Naive thymus-derived CD4-positive, alpha-beta T cell (primary cell): Measurements from ENCODE around the gene SLC37A4. TPM values are rescaled to one million over a fixed set of nuclear protein-coding genes. Genes with fewer than 3 reads are reported as not detected.
A peak's percentile ranks its signal among the peaks of the same experiment; 100 is the strongest.
"Not testable (repeated sequence)": the region's sequence is repeated elsewhere in the genome, so short reads cannot be mapped to it uniquely, and the experiment has no call there.

Experiments used
- ATAC-seq: fragments of 150-1000 bp; cut with Tn5 transposase; 2 replicates; pipeline ENCODE4 v1.10.0; 2021; ENCODE audit warnings: mild to moderate bottlenecking, moderate library complexity
- CTCF ChIA-PET: fragments of 350-600 bp; sonication (Branson Sonifier 250); formaldehyde crosslinking; loops from one replicate; lab custom pipeline; 2021; ENCODE audit warnings: antibody characterized with exemption; lab: Charles Lee
- POLR2A ChIA-PET: fragments of 350-600 bp; sonication (Branson Sonifier 250); formaldehyde crosslinking; loops from one replicate; lab custom pipeline; 2021; ENCODE audit warnings: antibody characterized with exemption, inconsistent platforms; lab: Charles Lee
- DNase-seq, 9 donors: peaks; one replicate each; pipeline versions ENCODE4 v3.0.0 to v3.0.0-alpha.2; 2020 to 2022; ENCODE audit warnings: mixed read lengths in 1 of 9
- H3K27ac ChIP-seq: one replicate; pipeline ENCODE4 v1.7.0; 2013; ENCODE audit warnings: mild to moderate bottlenecking, low read depth, low read length, moderate library complexity
- H3K27me3 ChIP-seq, 2 donors: one replicate each; pipeline ENCODE4 v1.7.0; 2013; ENCODE audit warnings: low read length in 2 of 2, mild to moderate bottlenecking in 2 of 2, moderate library complexity in 2 of 2; ENCODE audit not compliant: control insufficient read depth in 2 of 2, insufficient read depth in 2 of 2
- H3K36me3 ChIP-seq, 3 experiments: 1 replicate in 2 of 3; 2 replicates in 1 of 3; pipeline ENCODE4 v1.7.0; 2013; ENCODE audit warnings: low read length in 3 of 3, mild to moderate bottlenecking in 3 of 3, moderate library complexity in 1 of 3; ENCODE audit not compliant: insufficient read depth in 3 of 3, control insufficient read depth in 2 of 3
- H3K4me1 ChIP-seq, 2 donors: one replicate each; pipeline ENCODE4 v1.7.0; 2013; ENCODE audit warnings: low read length in 2 of 2, mild to moderate bottlenecking in 2 of 2, moderate library complexity in 1 of 2; ENCODE audit not compliant: control insufficient read depth in 2 of 2, insufficient read depth in 2 of 2
- H3K4me3 ChIP-seq: 2 replicates; pipeline ENCODE4 v1.7.0; 2013; ENCODE audit warnings: mild to moderate bottlenecking, low read length
- H3K9me3 ChIP-seq, 3 experiments: 1 replicate in 2 of 3; 2 replicates in 1 of 3; pipeline ENCODE4 v1.7.0; 2013; ENCODE audit warnings: low read length in 3 of 3; ENCODE audit not compliant: control insufficient read depth in 2 of 3
- H3K27ac Mint-ChIP-seq, 9 donors: one replicate each; pipeline ENCODE4 v1.8.0; 2020 to 2022; ENCODE audit warnings: mixed read lengths in 9 of 9, mild to moderate bottlenecking in 8 of 9, moderate library complexity in 5 of 9, inconsistent platforms in 2 of 9
- H3K27me3 Mint-ChIP-seq, 5 donors: one replicate each; pipeline ENCODE4 v1.8.0; 2021 to 2022; ENCODE audit warnings: mixed read lengths in 5 of 5, mild to moderate bottlenecking in 1 of 5
- H3K36me3 Mint-ChIP-seq, 5 donors: one replicate each; pipeline ENCODE4 v1.8.0; 2020 to 2022; ENCODE audit warnings: mixed read lengths in 5 of 5, mild to moderate bottlenecking in 3 of 5, inconsistent platforms in 1 of 5
- H3K4me1 Mint-ChIP-seq, 7 donors: one replicate each; pipeline ENCODE4 v1.8.0; 2020 to 2022; ENCODE audit warnings: mixed read lengths in 7 of 7, mild to moderate bottlenecking in 3 of 7, inconsistent platforms in 1 of 7
- H3K4me3 Mint-ChIP-seq, 10 donors: one replicate each; pipeline ENCODE4 v1.8.0; 2020 to 2022; ENCODE audit warnings: mild to moderate bottlenecking in 10 of 10, mixed read lengths in 10 of 10, moderate library complexity in 6 of 10, inconsistent platforms in 2 of 10
- H3K9me3 Mint-ChIP-seq, 11 donors: one replicate each; pipeline ENCODE4 v1.8.0; 2020 to 2022; ENCODE audit warnings: mixed read lengths in 11 of 11, mild to moderate bottlenecking in 4 of 11, inconsistent platforms in 1 of 11, moderate library complexity in 1 of 11
- intact Hi-C, 2 donors: fragments of 100-400 bp; cut with micrococcal nuclease; formaldehyde crosslinking; loops; one replicate each; pipeline ENCODE4 v1.15.1; 2023
- polyA plus RNA-seq, 2 donors: library from polyadenylated mRNA; unstranded; fragments of 300-500 nt; fragmentation: Illumina TruSeq; gene quantifications; one replicate each; pipeline ENCODE4 v1.2.3, GENCODE V29; 2021
- total RNA-seq, 6 experiments: library from RNA in 5 of 6; stranded (reverse) in 5 of 6; gene quantifications; 1 replicate in 5 of 6; 2 replicates in 1 of 6; pipeline ENCODE4 v1.2.3 and lab custom pipeline; 2021 to 2026

Gene SLC37A4
- total and polyA plus RNA-seq, 7 experiments from 2014 or later, result 7.1 to 20.8 (median 13.1) TPM

- peak in 1 of 9 donors; percentile 17 for DNase-seq
Observed at GRCh38 chr11:118998388-118998717, 32.3 kb downstream of the SLC37A4 start.

GRCh38 chr11:118997627-118998387, 32.9 kb downstream of the SLC37A4 start, which contains the start of gene CENATAC:
CENATAC (plus strand) TSS chr11:118998138; CDS start chr11:118998198, 60 bp downstream.
- peak within 1 kb of the TSS; percentile 91 for H3K4me3 ChIP-seq
- Mint-ChIP-seq H3K9me3 (no peaks in the 10 kb centered on the region), H3K27me3 (no peaks in the 10 kb centered on the region), H3K4me3 (peak within 1 kb of the TSS; percentile 87 to 99 (median 94)), H3K4me1 (peaks cover 26 to 45% (median 37%) of the 10 kb centered on the region in 7 donors), H3K27ac (peak within 1 kb of the TSS; percentile 87 to 98 (median 92)), H3K36me3 (peaks cover 0 to 30% (median 5%) of the 10 kb centered on the region in 5 donors)
- CTCF ChIA-PET, result interaction anchor here (1.2 kb wide), 2 partner anchors 21 to 89 kb away, joined by 3 to 4 read pairs; partner anchors contain the start of genes RPS25 and TRAPPC4
- intact Hi-C loops, result loop anchor here (1.0 to 5.0 kb wide), 18 partner anchors 20 to 561 kb away; partner anchors contain the start of genes ARCN1 (in 2 of the 2), DDX6 (in 2 of the 2), DPAGT1 (in 2 of the 2) and HYOU1 (in 2 of the 2)
- DNase-seq (peak; percentile 91 to 98 (median 94)), ATAC-seq (peak; percentile 98)
- H3K27me3 ChIP-seq, result no peaks in the 10 kb centered on the region
- peaks cover 6 to 16% of the 10 kb centered on the region in 2 donors for H3K4me1 ChIP-seq
- POLR2A ChIA-PET, result interaction anchor here (0.6 to 7.1 kb wide), 28 partner anchors 18 to 693 kb away, joined by 3 to 69 read pairs (median 4); partner anchors contain the start of genes ARCN1, DDX6, DPAGT1 and HMBS
- H3K36me3 ChIP-seq, result peaks cover 0 to 29% (median 0%) of the 10 kb centered on the region in 3 experiments
- H3K9me3 ChIP-seq, result no peaks in the 10 kb centered on the region
- H3K27ac ChIP-seq, result peak within 1 kb of the TSS; percentile 85

More at GRCh38 chr11:118998388-118998717, 32.3 kb downstream of the SLC37A4 start:
- Mint-ChIP-seq H3K9me3 (no peaks in the 10 kb centered on the region), H3K27ac (peak overlapping the region; percentile 87 to 98 (median 92)), H3K4me3 (peak overlapping the region; percentile 87 to 99 (median 94)), H3K27me3 (no peaks in the 10 kb centered on the region), H3K4me1 (peaks cover 26 to 48% (median 37%) of the 10 kb centered on the region in 7 donors), H3K36me3 (peaks cover 0 to 32% (median 8%) of the 10 kb centered on the region in 5 donors)
- Histone ChIP-seq H3K9me3 (no peaks in the 10 kb centered on the region), H3K4me1 (peaks cover 6 to 16% of the 10 kb centered on the region in 2 donors), H3K36me3 (peaks cover 0 to 35% (median 0%) of the 10 kb centered on the region in 3 experiments), H3K4me3 (peak overlapping the region; percentile 91), H3K27ac (peak overlapping the region; percentile 85), H3K27me3 (no peaks in the 10 kb centered on the region)
- ChIA-PET CTCF (interaction anchor here (2.2 kb wide), 1 partner anchor 17 kb away, joined by 7 read pairs; no protein-coding TSS in a partner anchor), POLR2A (interaction anchor here (0.6 to 7.1 kb wide), 16 partner anchors 10 to 693 kb away, joined by 3 to 69 read pairs (median 4); partner anchors contain the start of genes DDX6, DPAGT1, HMBS and RPS25)
- peak; percentile 23 for ATAC-seq
- intact Hi-C loops, result loop anchor here (1.0 to 5.0 kb wide), 15 partner anchors 20 to 561 kb away; partner anchors contain the start of genes ARCN1 (in 2 of the 2), DDX6 (in 2 of the 2), DPAGT1 (in 2 of the 2) and HYOU1 (in 2 of the 2)

GRCh38 chr11:118996926-118997626, 33.6 kb downstream of the SLC37A4 start:
- H3K36me3 ChIP-seq, result peaks cover 0 to 22% (median 0%) of the 10 kb centered on the region in 3 experiments
- ChIA-PET CTCF (interaction anchor here (0.7 to 1.2 kb wide), 3 partner anchors 21 to 147 kb away, joined by 3 to 4 read pairs (median 3); partner anchors contain the start of genes RPS25 and TRAPPC4), POLR2A (interaction anchor here (0.5 to 7.1 kb wide), 29 partner anchors 14 to 692 kb away, joined by 3 to 69 read pairs (median 4); partner anchors contain the start of genes ARCN1, DDX6, DPAGT1 and HMBS)
- H3K4me1 ChIP-seq, result peaks cover 6 to 16% of the 10 kb centered on the region in 2 donors
- intact Hi-C loops, result loop anchor here (1.0 to 5.0 kb wide), 9 partner anchors 67 to 560 kb away; partner anchors contain the start of genes ARCN1 (in 1 of the 2), BCL9L (in 1 of the 2), DDX6 (in 1 of the 2) and DPAGT1 (in 1 of the 2)
- peak; percentile 19 for ATAC-seq
- Mint-ChIP-seq H3K4me1 (peaks cover 26 to 45% (median 37%) of the 10 kb centered on the region in 7 donors), H3K36me3 (peaks cover 0 to 28% (median 5%) of the 10 kb centered on the region in 5 donors), H3K9me3 (no peaks in the 10 kb centered on the region), H3K27me3 (no peaks in the 10 kb centered on the region), H3K4me3 (peak overlapping the region; percentile 87 to 99 (median 94)), H3K27ac (peak overlapping the region; percentile 87 to 98 (median 92))
- H3K27ac ChIP-seq, result peak overlapping the region; percentile 85
- H3K4me3 ChIP-seq, result peak overlapping the region; percentile 91
- DNase-seq, result peak in 8 of 9 donors; percentile 17 to 59 (median 31)
- no peaks in the 10 kb centered on the region for H3K27me3 ChIP-seq
- H3K9me3 ChIP-seq, result no peaks in the 10 kb centered on the region

- H3K4me3 Mint-ChIP-seq, H3K27me3 ChIP-seq, ATAC-seq, H3K9me3 ChIP-seq, intact Hi-C loops, H3K9me3 Mint-ChIP-seq, POLR2A ChIA-PET, CTCF ChIA-PET, H3K4me3 ChIP-seq, H3K27ac ChIP-seq, H3K36me3 ChIP-seq, H3K27me3 Mint-ChIP-seq, H3K36me3 Mint-ChIP-seq, DNase-seq, H3K4me1 ChIP-seq, H3K27ac Mint-ChIP-seq: not testable (repeated sequence)
- H3K4me1 Mint-ChIP-seq, result peaks cover 2 to 17% (median 11%) of the 10 kb centered on the region in 7 donors
Observed at GRCh38 chr11:118991486-118992038, 39.1 kb downstream of the SLC37A4 start.

- intact Hi-C loops, result no loop called here
- Histone ChIP-seq H3K36me3 (no peaks in the 10 kb centered on the region), H3K27me3 (no peaks in the 10 kb centered on the region), H3K27ac (no peak overlapping the region), H3K4me3 (no peak overlapping the region), H3K9me3 (no peaks in the 10 kb centered on the region), H3K4me1 (no peaks in the 10 kb centered on the region)
- Mint-ChIP-seq H3K4me1 (peaks cover 0 to 8% (median 4%) of the 10 kb centered on the region in 7 donors), H3K36me3 (peaks cover 0 to 1% (median 0%) of the 10 kb centered on the region in 5 donors), H3K27ac (peak overlapping the region in 1 of 9 donors; percentile 67), H3K9me3 (no peaks in the 10 kb centered on the region), H3K4me3 (no peak overlapping the region), H3K27me3 (no peaks in the 10 kb centered on the region)
- DNase-seq (no peak), ATAC-seq (no peak)
- POLR2A ChIA-PET, result interaction anchor here (0.6 to 1.0 kb wide), 2 partner anchors 10 to 14 kb away, joined by 3 read pairs; no protein-coding TSS in a partner anchor
- CTCF ChIA-PET, result no interaction called here
Observed at GRCh38 chr11:118988280-118988679, 42.4 kb downstream of the SLC37A4 start.
